Natural killer cell (primary cell): ENCODE data around the gene MYO1G. TPM values are rescaled to one million over a fixed set of nuclear protein-coding genes. Genes with fewer than 3 reads are reported as not detected.

Source experiments
- ATAC-seq, 3 donors: fragments of 150-1000 bp in 2 of 3; fragments of 200-7000 bp in 1 of 3; cut with Tn5 transposase; 1 replicate in 1 of 3; 2 replicates in 2 of 3; pipeline ENCODE4 v1.10.0; 2021; ENCODE audit warnings: mild to moderate bottlenecking in 2 of 3, moderate library complexity in 2 of 3
- DNase-seq, 2 donors: peaks; one replicate each; pipeline versions ENCODE4 v3.0.0 to v3.0.0-alpha.2; 2013 to 2021; ENCODE audit warnings: mixed read lengths in 1 of 2
- H3K27ac ChIP-seq: one replicate; pipeline ENCODE4 v1.5.1; 2013; ENCODE audit warnings: mild to moderate bottlenecking, low read length
- H3K27me3 ChIP-seq: one replicate; pipeline ENCODE4 v1.6.1; 2013; ENCODE audit warnings: low read length; ENCODE audit not compliant: control insufficient read depth, insufficient read depth
- H3K36me3 ChIP-seq: one replicate; pipeline ENCODE4 v1.6.1; 2013; ENCODE audit warnings: low read length; ENCODE audit not compliant: control insufficient read depth, insufficient read depth
- H3K4me1 ChIP-seq: one replicate; pipeline ENCODE4 v1.6.1; 2013; ENCODE audit warnings: low read length; ENCODE audit not compliant: control insufficient read depth, insufficient read depth
- H3K4me3 ChIP-seq: one replicate; pipeline ENCODE4 v1.5.1; 2013; ENCODE audit warnings: low read length
- H3K9me3 ChIP-seq: one replicate; pipeline ENCODE4 v1.6.1; 2013; ENCODE audit warnings: low read length; ENCODE audit not compliant: control insufficient read depth, insufficient read depth
- H3K27ac Mint-ChIP-seq, 2 donors: one replicate each; pipeline ENCODE4 v1.8.0; 2022; ENCODE audit warnings: mild to moderate bottlenecking in 2 of 2, mixed read lengths in 2 of 2, moderate library complexity in 1 of 2
- H3K27me3 Mint-ChIP-seq, 2 donors: one replicate each; pipeline ENCODE4 v1.8.0; 2022; ENCODE audit warnings: low read depth in 2 of 2, mixed read lengths in 2 of 2
- H3K36me3 Mint-ChIP-seq: one replicate; pipeline ENCODE4 v1.8.0; 2022; ENCODE audit warnings: mixed read lengths
- H3K4me1 Mint-ChIP-seq, 2 donors: one replicate each; pipeline ENCODE4 v1.8.0; 2022; ENCODE audit warnings: mixed read lengths in 2 of 2
- H3K4me3 Mint-ChIP-seq: one replicate; pipeline ENCODE4 v1.8.0; 2022; ENCODE audit warnings: mild to moderate bottlenecking, moderate library complexity, mixed read lengths
- H3K9me3 Mint-ChIP-seq, 2 donors: one replicate each; pipeline ENCODE4 v1.8.0; 2022; ENCODE audit warnings: mixed read lengths in 2 of 2
- CTCF ChIP-seq: fragments of 200-600 bp; IDR thresholded peaks from one replicate; pipeline ENCODE4 v1.8.0; 2022; ENCODE audit warnings: antibody characterized with exemption
- WGBS: methylation state at CpG from one replicate; pipeline ENCODE4 v1.1.7; 2013; ENCODE audit warnings: missing lambda C conversion rate; ENCODE audit not compliant: insufficient coverage; 5-methylcytosine and 5-hydroxymethylcytosine counted together
- intact Hi-C: fragments of 100-400 bp; cut with micrococcal nuclease; formaldehyde crosslinking; loops from one replicate; pipeline ENCODE4 v1.14.2; 2022
- total RNA-seq, 4 donors: library from RNA; stranded (reverse); fragments of 120-200 nt in 1 of 4; gene quantifications; one replicate each; pipeline versions ENCODE4 v1.2.3 to v1.2.4, GENCODE V29; 2013 to 2022

MYO1G gene
- total RNA-seq, 3 donors from 2014 or later (not counting 1 experiment from before 2014, with no cell fraction given) = 371 to 470 (median 429) TPM

GRCh38 chr7:44958645-44959344 lies 20.0 kb downstream of the MYO1G start:
- H3K27me3 Mint-ChIP-seq = no peaks in the 10 kb centered on the region
- Histone ChIP-seq H3K4me1 (peaks cover 31% of the 10 kb centered on the region), H3K4me3 (no peak overlapping the region), H3K27ac (no peak overlapping the region), H3K36me3 (peaks cover 10% of the 10 kb centered on the region), H3K27me3 (no peaks in the 10 kb centered on the region), H3K9me3 (no peaks in the 10 kb centered on the region)
- DNase-seq (peak in 1 of 2 donors; percentile 18), ATAC-seq (no peak)
- WGBS = 74% methylated on average over 7 of the region's 8 CpGs
- H3K36me3 Mint-ChIP-seq = no peaks in the 10 kb centered on the region
- H3K9me3 Mint-ChIP-seq = no peaks in the 10 kb centered on the region
- peak overlapping the region; percentile 87 to 95 for H3K27ac Mint-ChIP-seq
- no peak overlapping the region for H3K4me3 Mint-ChIP-seq
- H3K4me1 Mint-ChIP-seq = peaks cover 39 to 41% of the 10 kb centered on the region in 2 donors
- TF ChIP-seq CTCF = no peak
- intact Hi-C loops = no loop called here

- H3K9me3 Mint-ChIP-seq = no peaks in the 10 kb centered on the region
- Histone ChIP-seq H3K36me3 (no peaks in the 10 kb centered on the region), H3K4me3 (no peak overlapping the region), H3K4me1 (peaks cover 31% of the 10 kb centered on the region), H3K27ac (no peak overlapping the region), H3K9me3 (no peaks in the 10 kb centered on the region), H3K27me3 (no peaks in the 10 kb centered on the region)
- H3K4me1 Mint-ChIP-seq = peaks cover 41 to 44% of the 10 kb centered on the region in 2 donors
- H3K27me3 Mint-ChIP-seq = no peaks in the 10 kb centered on the region
- H3K4me3 Mint-ChIP-seq = no peak overlapping the region
- H3K36me3 Mint-ChIP-seq = no peaks in the 10 kb centered on the region
- no peak for TF ChIP-seq CTCF
- DNase-seq = no peak
- 99% methylated on average over 10 of the region's 10 CpGs for WGBS
- intact Hi-C loops = no loop called here
- H3K27ac Mint-ChIP-seq = no peak overlapping the region
- ATAC-seq = no peak
These were observed 22.6 kb downstream of the MYO1G start for GRCh38 chr7:44956157-44956766.

- Histone ChIP-seq H3K27me3 (no peaks in the 10 kb centered on the region), H3K4me3 (no peak overlapping the region), H3K4me1 (peaks cover 31% of the 10 kb centered on the region), H3K36me3 (no peaks in the 10 kb centered on the region), H3K9me3 (no peaks in the 10 kb centered on the region), H3K27ac (no peak overlapping the region)
- no peak for DNase-seq
- 80% methylated on average over 2 of the region's 2 CpGs for WGBS
- intact Hi-C loops = no loop called here
- no peaks in the 10 kb centered on the region for H3K36me3 Mint-ChIP-seq
- H3K4me3 Mint-ChIP-seq = no peak overlapping the region
- H3K27ac Mint-ChIP-seq = peak overlapping the region in 1 of 2 donors; percentile 73
- no peak for ATAC-seq
- no peak for TF ChIP-seq CTCF
- no peaks in the 10 kb centered on the region for H3K9me3 Mint-ChIP-seq
- no peaks in the 10 kb centered on the region for H3K27me3 Mint-ChIP-seq
- H3K4me1 Mint-ChIP-seq = peaks cover 41 to 44% of the 10 kb centered on the region in 2 donors
These were observed 23.1 kb downstream of the MYO1G start for GRCh38 chr7:44955733-44956132.
